Neural progenitor cell (in vitro differentiated cells): ENCODE data around the gene L2HGDH.
"Not testable (repeated sequence)": the region's sequence is repeated elsewhere in the genome, so short reads cannot be mapped to it uniquely, and the experiment has no call there.

ENCODE experiments used
- CTCF ChIP-seq: fragments of 200-600 bp; sonication (generic); IDR thresholded peaks from 2 replicates; pipeline ENCODE4 v1.5.1; 2017; ENCODE audit warnings: antibody characterized with exemption, mild to moderate bottlenecking
- EZH2 ChIP-seq: fragments of 200-600 bp; sonication (generic); IDR thresholded peaks from 2 replicates; pipeline ENCODE4 v1.6.1; 2017; ENCODE audit warnings: antibody characterized with exemption, mild to moderate bottlenecking, moderate library complexity
- EZH2phosphoT487 ChIP-seq: fragments of 200-600 bp; sonication (generic); IDR thresholded peaks from 2 replicates; pipeline ENCODE4 v1.6.1; 2017; ENCODE audit warnings: antibody characterized with exemption

DNA sequence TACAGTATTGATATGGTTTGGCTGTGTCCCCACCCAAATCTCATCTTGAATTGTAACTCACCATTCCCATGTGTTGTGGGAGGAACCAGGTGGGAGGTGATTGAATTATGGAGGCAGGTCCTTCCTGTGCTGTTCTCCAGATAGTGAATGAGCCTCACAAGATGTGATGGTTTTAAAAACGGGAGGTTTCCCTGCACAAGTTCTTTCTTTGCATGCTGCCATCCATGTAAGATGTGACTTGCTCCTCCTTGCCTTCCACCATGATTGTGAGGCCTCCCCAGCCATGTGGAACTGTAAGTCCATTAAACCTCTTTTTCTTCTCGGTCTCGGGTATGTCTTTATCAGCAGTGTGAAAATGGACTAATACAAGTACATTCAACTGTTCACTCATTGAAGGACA, 2.1 kb upstream of the L2HGDH start:
- not testable (repeated sequence) for TF ChIP-seq EZH2phosphoT487, CTCF, EZH2
